Adrenal gland (tissue), 5 donors: ENCODE data around the gene ABCG2.

Experiments
- POLR2A ChIP-seq, 2 donors: fragments of 450-650 bp; IDR thresholded peaks; one replicate each; pipeline ENCODE4 v1.6.1; 2017; ENCODE audit warnings: antibody characterized with exemption in 2 of 2, mild to moderate bottlenecking in 2 of 2, moderate library complexity in 1 of 2
- TF ChIP-seq, protein P1 (sequence below), 6 experiments: fragments of 450-650 bp in 4 of 6; fragments of 200-600 bp in 2 of 6; sonication (generic) in 1 of 6; IDR thresholded peaks; 1 replicate in 5 of 6; 2 replicates in 1 of 6; pipeline versions ENCODE4 v1.5.1 to v1.8.0; 2016 to 2021; ENCODE audit warnings: antibody characterized with exemption in 6 of 6, mild to moderate bottlenecking in 2 of 6, moderate library complexity in 1 of 6
- donor health status: DM: no; HTN: no; CAD: no.

DNA sequence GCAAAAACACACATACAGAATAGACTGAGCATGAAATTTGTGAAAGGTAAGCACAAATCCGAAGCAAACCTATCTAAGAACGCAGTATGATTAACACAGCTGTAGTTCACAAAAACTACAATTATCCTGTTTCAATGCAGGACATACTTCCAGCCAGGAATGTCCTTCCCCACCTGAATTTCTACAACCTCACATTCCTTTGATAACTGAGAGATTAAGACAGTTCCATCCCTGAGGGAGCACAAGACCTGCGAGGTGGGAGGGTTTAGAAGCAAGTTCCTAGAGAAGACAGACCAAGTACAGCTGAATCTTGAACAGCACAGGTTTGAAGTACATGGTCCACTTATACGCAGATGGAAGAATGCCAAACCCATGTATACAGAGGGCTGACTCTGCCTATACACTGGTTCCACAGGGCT lies 10.6 kb downstream of the ABCG2 start:
- TF ChIP-seq, protein P1, sequence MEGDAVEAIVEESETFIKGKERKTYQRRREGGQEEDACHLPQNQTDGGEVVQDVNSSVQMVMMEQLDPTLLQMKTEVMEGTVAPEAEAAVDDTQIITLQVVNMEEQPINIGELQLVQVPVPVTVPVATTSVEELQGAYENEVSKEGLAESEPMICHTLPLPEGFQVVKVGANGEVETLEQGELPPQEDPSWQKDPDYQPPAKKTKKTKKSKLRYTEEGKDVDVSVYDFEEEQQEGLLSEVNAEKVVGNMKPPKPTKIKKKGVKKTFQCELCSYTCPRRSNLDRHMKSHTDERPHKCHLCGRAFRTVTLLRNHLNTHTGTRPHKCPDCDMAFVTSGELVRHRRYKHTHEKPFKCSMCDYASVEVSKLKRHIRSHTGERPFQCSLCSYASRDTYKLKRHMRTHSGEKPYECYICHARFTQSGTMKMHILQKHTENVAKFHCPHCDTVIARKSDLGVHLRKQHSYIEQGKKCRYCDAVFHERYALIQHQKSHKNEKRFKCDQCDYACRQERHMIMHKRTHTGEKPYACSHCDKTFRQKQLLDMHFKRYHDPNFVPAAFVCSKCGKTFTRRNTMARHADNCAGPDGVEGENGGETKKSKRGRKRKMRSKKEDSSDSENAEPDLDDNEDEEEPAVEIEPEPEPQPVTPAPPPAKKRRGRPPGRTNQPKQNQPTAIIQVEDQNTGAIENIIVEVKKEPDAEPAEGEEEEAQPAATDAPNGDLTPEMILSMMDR (IDR thresholded peaks at IDR 0.05) = no peak
- TF ChIP-seq POLR2A (IDR thresholded peaks at IDR 0.05) = no peak
